DOHH2 (cell line): ENCODE results near the gene PHLDB2.
A peak's percentile ranks its signal among the peaks of the same experiment; 100 is the strongest.

Experiments used
- H3F3A ChIP-seq: fragments of 200-600 bp; sonication (generic), shearing (Covaris generic); 2 replicates; pipeline ENCODE4 v1.6.0; 2016; ENCODE audit warnings: antibody characterized with exemption, mild to moderate bottlenecking; ENCODE audit not compliant: control insufficient read depth, insufficient read depth
- H3K27ac ChIP-seq: fragments of 200-600 bp; sonication (generic); 2 replicates; pipeline ENCODE4 v1.5.1; 2014; ENCODE audit warnings: low read depth, mild to moderate bottlenecking, low read length, moderate library complexity
- H3K27me3 ChIP-seq: fragments of 200-600 bp; sonication (generic); 2 replicates; pipeline ENCODE4 v1.6.1; 2014; ENCODE audit warnings: mild to moderate bottlenecking, low read length, mixed read lengths; ENCODE audit not compliant: control insufficient read depth
- H3K36me3 ChIP-seq: fragments of 200-600 bp; sonication (generic); 2 replicates; pipeline ENCODE4 v1.6.1; 2014; ENCODE audit warnings: mild to moderate bottlenecking, low read length, moderate library complexity, mixed read lengths; ENCODE audit not compliant: control insufficient read depth
- H3K4me1 ChIP-seq: fragments of 200-600 bp; sonication (generic); 2 replicates; pipeline ENCODE4 v1.6.1; 2014; ENCODE audit warnings: mild to moderate bottlenecking, low read length, mixed read lengths; ENCODE audit not compliant: control insufficient read depth
- H3K4me2 ChIP-seq: fragments of 200-600 bp; sonication (generic); 2 replicates; pipeline ENCODE4 v1.6.0; 2014; ENCODE audit warnings: mild to moderate bottlenecking, low read length, moderate library complexity
- H3K4me3 ChIP-seq: fragments of 200-600 bp; sonication (generic); 2 replicates; pipeline ENCODE4 v1.5.1; 2014; ENCODE audit warnings: mild to moderate bottlenecking, low read length, mixed read lengths
- H3K79me2 ChIP-seq: fragments of 200-600 bp; sonication (generic); 2 replicates; pipeline ENCODE4 v1.6.1; 2014; ENCODE audit warnings: mild to moderate bottlenecking, low read length, mixed read lengths; ENCODE audit not compliant: control insufficient read depth
- H3K9me2 ChIP-seq: fragments of 200-600 bp; sonication (generic); replicated peaks from 2 replicates; pipeline ENCODE4 v1.6.1; 2014; ENCODE audit warnings: mild to moderate bottlenecking, low read length, mixed read lengths; ENCODE audit not compliant: control insufficient read depth
- H3K9me3 ChIP-seq: fragments of 200-600 bp; sonication (generic); 2 replicates; pipeline ENCODE4 v1.6.1; 2014; ENCODE audit warnings: antibody characterized with exemption, low read length, mixed read lengths; ENCODE audit not compliant: control insufficient read depth, insufficient read depth
- H4K20me1 ChIP-seq: fragments of 200-600 bp; sonication (generic); 2 replicates; pipeline ENCODE4 v1.6.0; 2014; ENCODE audit warnings: low read depth, mild to moderate bottlenecking, antibody characterized with exemption, low read length, moderate library complexity; ENCODE audit not compliant: control insufficient read depth, insufficient read depth
- CTCF ChIP-seq: fragments of 200-600 bp; sonication (generic); IDR thresholded peaks from one replicate; pipeline ENCODE4 v1.5.1; 2014; ENCODE audit warnings: antibody characterized with exemption, mild to moderate bottlenecking, low read depth, low read length; ENCODE audit not compliant: poor library complexity, severe bottlenecking
- EZH2phosphoT487 ChIP-seq: fragments of 200-600 bp; sonication (generic); IDR thresholded peaks from 2 replicates; pipeline ENCODE4 v1.6.1; 2017; ENCODE audit warnings: borderline replicate concordance, mild to moderate bottlenecking, antibody characterized with exemption, low read length, moderate library complexity, mixed read lengths

PHLDB2 gene

GRCh38 chr3:111890051-111890580 lies 31.1 kb downstream of the PHLDB2 start:
- Histone ChIP-seq H3K9me2 (no peaks in the 10 kb centered on the region), H3K4me2 (no peak overlapping the region), H3K27ac (no peak overlapping the region), H3K9me3 (no peaks in the 10 kb centered on the region), H4K20me1 (no peaks in the 10 kb centered on the region), H3K4me3 (no peak overlapping the region), H3F3A (no peaks in the 10 kb centered on the region), H3K4me1 (no peaks in the 10 kb centered on the region), H3K79me2 (no peaks in the 10 kb centered on the region), H3K27me3 (no peaks in the 10 kb centered on the region), H3K36me3 (no peaks in the 10 kb centered on the region)
- TF ChIP-seq EZH2phosphoT487 (no peak), CTCF (no peak)

GRCh38 chr3:111892070-111892469 lies 33.0 kb downstream of the PHLDB2 start:
- H3K79me2 ChIP-seq, result no peaks in the 10 kb centered on the region
- H3K27ac ChIP-seq, result no peak overlapping the region
- no peak overlapping the region for H3K4me2 ChIP-seq
- no peak for TF ChIP-seq CTCF
- TF ChIP-seq EZH2phosphoT487, result no peak
- H3K36me3 ChIP-seq, result no peaks in the 10 kb centered on the region
- no peaks in the 10 kb centered on the region for H4K20me1 ChIP-seq
- H3K27me3 ChIP-seq, result no peaks in the 10 kb centered on the region
- H3K9me3 ChIP-seq, result no peaks in the 10 kb centered on the region
- H3K9me2 ChIP-seq, result no peaks in the 10 kb centered on the region
- H3K4me1 ChIP-seq, result no peaks in the 10 kb centered on the region
- H3F3A ChIP-seq, result no peaks in the 10 kb centered on the region
- H3K4me3 ChIP-seq, result no peak overlapping the region

GRCh38 chr3:111895071-111895470 lies 36.0 kb downstream of the PHLDB2 start:
- H3K79me2 ChIP-seq, result no peaks in the 10 kb centered on the region

More at GRCh38 chr3:111895071-111895470, 36.0 kb downstream of the PHLDB2 start:
- no peak overlapping the region for H3K27ac ChIP-seq
- no peaks in the 10 kb centered on the region for H4K20me1 ChIP-seq
- no peaks in the 10 kb centered on the region for H3K27me3 ChIP-seq
- TF ChIP-seq CTCF, result peak; percentile 11
- TF ChIP-seq EZH2phosphoT487, result no peak
- no peaks in the 10 kb centered on the region for H3K9me3 ChIP-seq
- H3K4me2 ChIP-seq, result no peak overlapping the region
- H3K9me2 ChIP-seq, result no peaks in the 10 kb centered on the region
- H3K4me1 ChIP-seq, result no peaks in the 10 kb centered on the region
- H3F3A ChIP-seq, result no peaks in the 10 kb centered on the region
- H3K4me3 ChIP-seq, result no peak overlapping the region
- no peaks in the 10 kb centered on the region for H3K36me3 ChIP-seq
